Activated CD4-positive, alpha-beta memory T cell treated with anti-CD3 and anti-CD28 coated beads, Interleukin-2, amount 10 ng/mL, durations not matched to agents 7 days and 5 days (primary cell): ENCODE results near the gene PRLR. TPM values are rescaled to one million over a fixed set of nuclear protein-coding genes. Genes with fewer than 3 reads are reported as not detected.
A peak's percentile ranks its signal among the peaks of the same experiment; 100 is the strongest.

ENCODE experiments used
- CTCF ChIA-PET: fragments of 350-600 bp; sonication (Branson Sonifier 250); formaldehyde crosslinking; loops from one replicate; lab custom pipeline; 2021; ENCODE audit warnings: antibody characterized with exemption, inconsistent platforms; lab: Charles Lee
- POLR2A ChIA-PET: fragments of 350-600 bp; sonication (Branson Sonifier 250); formaldehyde crosslinking; loops from one replicate; lab custom pipeline; 2021; ENCODE audit warnings: antibody characterized with exemption; lab: Charles Lee
- DNase-seq: peaks from one replicate; pipeline ENCODE4 v3.0.0-alpha.2; 2020
- H3K27ac Mint-ChIP-seq: one replicate; pipeline ENCODE4 v1.8.0; 2021; ENCODE audit warnings: mild to moderate bottlenecking, mixed read lengths
- H3K27me3 Mint-ChIP-seq: one replicate; pipeline ENCODE4 v1.8.0; 2021; ENCODE audit warnings: mixed read lengths
- H3K36me3 Mint-ChIP-seq: one replicate; pipeline ENCODE4 v1.8.0; 2021; ENCODE audit warnings: low read depth, mixed read lengths
- H3K4me1 Mint-ChIP-seq: one replicate; pipeline ENCODE4 v1.8.0; 2021; ENCODE audit warnings: mixed read lengths
- H3K4me3 Mint-ChIP-seq: one replicate; pipeline ENCODE4 v1.8.0; 2021; ENCODE audit warnings: mild to moderate bottlenecking, mixed read lengths
- H3K9me3 Mint-ChIP-seq: one replicate; pipeline ENCODE4 v1.8.0; 2021; ENCODE audit warnings: mixed read lengths
- total RNA-seq, 2 experiments: library from RNA; stranded (reverse); gene quantifications; one replicate each; pipeline ENCODE4 v1.2.3, GENCODE V29; 2021

Gene PRLR
- total RNA-seq, 2 experiments from 2014 or later = not detected

- no peaks in the 10 kb centered on the region for H3K36me3 Mint-ChIP-seq
- H3K4me1 Mint-ChIP-seq = no peaks in the 10 kb centered on the region
- H3K4me3 Mint-ChIP-seq = no peak overlapping the region
These were observed 220.6 kb downstream of the PRLR start for GRCh38 chr5:35009657-35010056.

GRCh38 chr5:35009019-35009418 is 221.3 kb downstream of the PRLR start:
- no peaks in the 10 kb centered on the region for H3K9me3 Mint-ChIP-seq
- H3K27ac Mint-ChIP-seq = no peak overlapping the region
- DNase-seq = no peak
- no peaks in the 10 kb centered on the region for H3K4me1 Mint-ChIP-seq
- peaks cover 15% of the 10 kb centered on the region for H3K27me3 Mint-ChIP-seq
- H3K36me3 Mint-ChIP-seq = no peaks in the 10 kb centered on the region
- ChIA-PET POLR2A (no interaction called here), CTCF (no interaction called here)
- no peak overlapping the region for H3K4me3 Mint-ChIP-seq

More at GRCh38 chr5:35009657-35010056, 220.6 kb downstream of the PRLR start:
- Mint-ChIP-seq H3K9me3 (no peaks in the 10 kb centered on the region), H3K27ac (no peak overlapping the region), H3K27me3 (peaks cover 15% of the 10 kb centered on the region)
- CTCF ChIA-PET = interaction anchor here (0.5 kb wide), 1 partner anchor 517 kb away, joined by 3 read pairs; no protein-coding TSS in a partner anchor
- POLR2A ChIA-PET = no interaction called here
- DNase-seq = no peak

GRCh38 chr5:35004771-35005170 is 225.5 kb downstream of the PRLR start:
- H3K27me3 Mint-ChIP-seq = peaks cover 25% of the 10 kb centered on the region
- no peak for DNase-seq
- no peaks in the 10 kb centered on the region for H3K9me3 Mint-ChIP-seq
- H3K4me3 Mint-ChIP-seq = no peak overlapping the region
- H3K36me3 Mint-ChIP-seq = no peaks in the 10 kb centered on the region
- no peak overlapping the region for H3K27ac Mint-ChIP-seq
- POLR2A ChIA-PET = no interaction called here
- CTCF ChIA-PET = interaction anchor here (1.7 to 3.0 kb wide), 2 partner anchors 39 to 482 kb away, joined by 6 to 19 read pairs; no protein-coding TSS in a partner anchor
- H3K4me1 Mint-ChIP-seq = no peaks in the 10 kb centered on the region

- POLR2A ChIA-PET = interaction anchor here (1.6 kb wide), 1 partner anchor 108 kb away, joined by 3 read pairs; no protein-coding TSS in a partner anchor
- H3K9me3 Mint-ChIP-seq = no peaks in the 10 kb centered on the region
- H3K4me1 Mint-ChIP-seq = no peaks in the 10 kb centered on the region
- H3K36me3 Mint-ChIP-seq = no peaks in the 10 kb centered on the region
- H3K4me3 Mint-ChIP-seq = no peak overlapping the region
- CTCF ChIA-PET = interaction anchor here (0.8 to 3.0 kb wide), 15 partner anchors 12 to 878 kb away, joined by 3 to 19 read pairs (median 4); no protein-coding TSS in a partner anchor
- peaks cover 23% of the 10 kb centered on the region for H3K27me3 Mint-ChIP-seq
- no peak overlapping the region for H3K27ac Mint-ChIP-seq
- DNase-seq = no peak
These were observed 226.1 kb downstream of the PRLR start for GRCh38 chr5:35004200-35004599.

- H3K4me1 Mint-ChIP-seq = no peaks in the 10 kb centered on the region
- no peak overlapping the region for H3K4me3 Mint-ChIP-seq
- ChIA-PET CTCF (interaction anchor here (0.7 to 3.0 kb wide), 27 partner anchors 10 to 878 kb away, joined by 3 to 24 read pairs (median 4); no protein-coding TSS in a partner anchor), POLR2A (interaction anchor here (0.6 to 1.6 kb wide), 2 partner anchors 40 to 107 kb away, joined by 3 read pairs; no protein-coding TSS in a partner anchor)
- no peaks in the 10 kb centered on the region for H3K36me3 Mint-ChIP-seq
- H3K27ac Mint-ChIP-seq = no peak overlapping the region
- DNase-seq = peak; percentile 61
- peaks cover 19% of the 10 kb centered on the region for H3K27me3 Mint-ChIP-seq
- H3K9me3 Mint-ChIP-seq = no peaks in the 10 kb centered on the region
These were observed 227.0 kb downstream of the PRLR start for GRCh38 chr5:35003018-35003957.

GRCh38 chr5:35002459-35002858 is 227.8 kb downstream of the PRLR start:
- no peaks in the 10 kb centered on the region for H3K36me3 Mint-ChIP-seq
- H3K4me3 Mint-ChIP-seq = no peak overlapping the region
- DNase-seq = no peak
- ChIA-PET CTCF (interaction anchor here (1.6 to 3.0 kb wide), 6 partner anchors 9 to 479 kb away, joined by 5 to 24 read pairs (median 10); no protein-coding TSS in a partner anchor), POLR2A (interaction anchor here (1.6 kb wide), 1 partner anchor 106 kb away, joined by 3 read pairs; no protein-coding TSS in a partner anchor)
- H3K27ac Mint-ChIP-seq = no peak overlapping the region
- H3K27me3 Mint-ChIP-seq = peaks cover 19% of the 10 kb centered on the region
- H3K9me3 Mint-ChIP-seq = no peaks in the 10 kb centered on the region
- H3K4me1 Mint-ChIP-seq = no peaks in the 10 kb centered on the region

GRCh38 chr5:35001842-35002241 is 228.4 kb downstream of the PRLR start:
- H3K36me3 Mint-ChIP-seq = no peaks in the 10 kb centered on the region
- peaks cover 19% of the 10 kb centered on the region for H3K27me3 Mint-ChIP-seq
- DNase-seq = no peak
- ChIA-PET CTCF (interaction anchor here (2.0 to 3.0 kb wide), 4 partner anchors 9 to 479 kb away, joined by 6 to 24 read pairs (median 16); no protein-coding TSS in a partner anchor), POLR2A (no interaction called here)
- no peaks in the 10 kb centered on the region for H3K9me3 Mint-ChIP-seq
- H3K4me1 Mint-ChIP-seq = no peaks in the 10 kb centered on the region
- no peak overlapping the region for H3K27ac Mint-ChIP-seq
- H3K4me3 Mint-ChIP-seq = no peak overlapping the region

Other genes with a start within 250 kb of the PRLR start
- not detected for gene AGXT2, start 182.5 kb downstream of the PRLR start, total RNA-seq